H1 (cell line): Measurements from ENCODE around the gene PRADC1. TPM values are rescaled to one million over a fixed set of nuclear protein-coding genes. Genes with fewer than 3 reads are reported as not detected.

Experiments
- CTCF ChIA-PET: fragments of 300-600 bp; sonication (Branson Sonifier 250); formaldehyde crosslinking; loops from one replicate; lab custom pipeline; 2021; ENCODE audit not compliant: partially characterized antibody; lab: Charles Lee
- POLR2A ChIA-PET: fragments of 300-600 bp; sonication (Branson Sonifier 250); formaldehyde crosslinking; loops from one replicate; lab custom pipeline; 2021; ENCODE audit warnings: inconsistent platforms; ENCODE audit not compliant: partially characterized antibody; lab: Charles Lee
- DNase-seq, 2 experiments: peaks; one replicate each; pipeline versions ENCODE4 v3.0.0 to v3.0.0-alpha.2; 2010 to 2022; ENCODE audit warnings: low spot score in 2 of 2, low read depth in 1 of 2, mixed read lengths in 1 of 2
- FAIRE-seq: peaks from 2 replicates; lab custom pipeline; 2011; peaks lifted over from hg19 to GRCh38; lab: Jason Lieb, UNC
- H2AFZ ChIP-seq: 2 replicates; pipeline ENCODE4 v1.8.1; 2012; ENCODE audit warnings: low read length, inconsistent platforms
- H2AK5ac ChIP-seq: 2 replicates; pipeline ENCODE4 v1.6.1; 2013; ENCODE audit warnings: low read depth, low read length
- H2BK120ac ChIP-seq: replicated peaks from 2 replicates; pipeline ENCODE3; 2013; ENCODE audit warnings: low read depth, low read length, inconsistent platforms
- H2BK12ac ChIP-seq: 2 replicates; pipeline ENCODE4 v1.6.1; 2013; ENCODE audit warnings: low read depth, low read length
- H2BK15ac ChIP-seq: 2 replicates; pipeline ENCODE4 v1.6.1; 2013; ENCODE audit warnings: low read length
- H2BK20ac ChIP-seq: 2 replicates; pipeline ENCODE4 v1.6.1; 2013; ENCODE audit warnings: low read length
- H2BK5ac ChIP-seq: 2 replicates; pipeline ENCODE4 v1.6.1; 2013; ENCODE audit warnings: low read depth, low read length
- H3K14ac ChIP-seq: 2 replicates; pipeline ENCODE4 v1.6.1; 2013; ENCODE audit warnings: inconsistent platforms; ENCODE audit not compliant: insufficient read length
- H3K18ac ChIP-seq: 2 replicates; pipeline ENCODE4 v1.6.1; 2013; ENCODE audit warnings: low read length; ENCODE audit errors: extremely low read depth
- H3K23ac ChIP-seq: 2 replicates; pipeline ENCODE4 v1.6.1; 2013; ENCODE audit warnings: inconsistent platforms; ENCODE audit not compliant: insufficient read length
- H3K23me2 ChIP-seq: 2 replicates; pipeline ENCODE4 v1.6.1; 2013; ENCODE audit warnings: low read depth, low read length
- H3K27ac ChIP-seq: 2 replicates; pipeline ENCODE4 v1.6.1; 2011; ENCODE audit warnings: low read depth, low read length, inconsistent platforms
- H3K27me3 ChIP-seq, 4 experiments: replicated peaks in 1 of 4; 1 replicate in 1 of 4; 2 replicates in 3 of 4; pipeline versions ENCODE4 v1.6.1 to v1.8.1; 2011 to 2013; ENCODE audit warnings: low read length in 3 of 4, mild to moderate bottlenecking in 3 of 4, inconsistent platforms in 2 of 4, mixed read lengths in 2 of 4, moderate library complexity in 1 of 4; ENCODE audit not compliant: control insufficient read depth in 3 of 4, insufficient read depth in 3 of 4; ENCODE audit errors: extremely low read depth in 1 of 4
- H3K36me3 ChIP-seq, 4 experiments: 2 replicates each; pipeline versions ENCODE4 v1.6.1 to v1.8.1; 2011 to 2013; ENCODE audit warnings: mild to moderate bottlenecking in 4 of 4, low read length in 3 of 4, moderate library complexity in 2 of 4, control low read depth in 1 of 4, inconsistent platforms in 1 of 4; ENCODE audit not compliant: insufficient read depth in 4 of 4, control insufficient read depth in 2 of 4
- H3K4ac ChIP-seq: replicated peaks from 2 replicates; pipeline ENCODE3; 2013; ENCODE audit warnings: low read length, low read depth, mixed read lengths, inconsistent platforms; ENCODE audit not compliant: insufficient read length
- H3K4me1 ChIP-seq, 4 experiments: replicated peaks in 1 of 4; 1 replicate in 1 of 4; 2 replicates in 3 of 4; pipeline versions ENCODE4 v1.6.1 to v1.8.1; 2011 to 2013; ENCODE audit warnings: low read length in 3 of 4, inconsistent platforms in 2 of 4, mixed read lengths in 1 of 4; ENCODE audit not compliant: insufficient read depth in 4 of 4, control insufficient read depth in 3 of 4
- H3K4me2 ChIP-seq, 2 experiments: 2 replicates each; pipeline versions ENCODE4 v1.6.1 to v1.8.1; 2011 to 2013; ENCODE audit warnings: low read depth in 2 of 2, low read length in 2 of 2, control low read depth in 1 of 2, inconsistent platforms in 1 of 2, mild to moderate bottlenecking in 1 of 2; ENCODE audit not compliant: insufficient read depth in 1 of 2
- H3K4me3 ChIP-seq, 4 experiments: fragments of 200-600, 300-600 bp in 1 of 4; sonication (generic), shearing (Covaris generic), sonication (Bioruptor Twin) in 1 of 4; 2 replicates each; pipeline versions ENCODE4 v1.5.1 to v1.8.1; 2011 to 2016; ENCODE audit warnings: low read length in 4 of 4, low read depth in 3 of 4, control low read depth in 2 of 4, inconsistent platforms in 2 of 4, mild to moderate bottlenecking in 2 of 4, mixed read lengths in 1 of 4, moderate library complexity in 1 of 4; ENCODE audit not compliant: insufficient read depth in 2 of 4; ENCODE audit errors: extremely low read depth in 1 of 4
- H3K56ac ChIP-seq: replicated peaks from 2 replicates; pipeline ENCODE3; 2013; ENCODE audit warnings: low read depth, mild to moderate bottlenecking, mixed read lengths, low read length, inconsistent platforms; ENCODE audit not compliant: insufficient read length
- H3K79me1 ChIP-seq: 2 replicates; pipeline ENCODE4 v1.6.1; 2013; ENCODE audit warnings: low read depth, low read length, control low read depth
- H3K79me2 ChIP-seq, 2 experiments: 2 replicates each; pipeline versions ENCODE4 v1.6.1 to v1.8.1; 2012 to 2013; ENCODE audit warnings: low read length in 2 of 2, mild to moderate bottlenecking in 2 of 2, inconsistent platforms in 1 of 2; ENCODE audit not compliant: insufficient read depth in 2 of 2, control insufficient read depth in 1 of 2
- H3K9ac ChIP-seq, 4 experiments: replicated peaks in 1 of 4; 1 replicate in 1 of 4; 2 replicates in 3 of 4; pipeline versions ENCODE4 v1.6.1 to v1.8.1; 2011 to 2013; ENCODE audit warnings: low read depth in 3 of 4, low read length in 3 of 4, control low read depth in 2 of 4, mild to moderate bottlenecking in 2 of 4, moderate library complexity in 2 of 4, inconsistent platforms in 1 of 4; ENCODE audit errors: extremely low read depth in 1 of 4
- H3K9me3 ChIP-seq, 2 experiments: 2 replicates each; pipeline versions ENCODE4 v1.6.1 to v1.8.1; 2012 to 2013; ENCODE audit warnings: mild to moderate bottlenecking in 2 of 2, moderate library complexity in 2 of 2, control low read depth in 1 of 2, inconsistent platforms in 1 of 2, low read depth in 1 of 2, low read length in 1 of 2, mixed read lengths in 1 of 2; ENCODE audit not compliant: insufficient read depth in 2 of 2
- H4K20me1 ChIP-seq, 2 experiments: replicated peaks in 1 of 2; 2 replicates each; pipeline versions ENCODE3 to v1.8.1; 2011 to 2013; ENCODE audit warnings: inconsistent platforms in 2 of 2, low read length in 2 of 2, mild to moderate bottlenecking in 1 of 2; ENCODE audit not compliant: insufficient read depth in 2 of 2, control insufficient read depth in 1 of 2
- H4K5ac ChIP-seq: 2 replicates; pipeline ENCODE4 v1.6.1; 2013; ENCODE audit warnings: low read length, low read depth, mixed read lengths, inconsistent platforms; ENCODE audit not compliant: insufficient read length
- H4K8ac ChIP-seq: 2 replicates; pipeline ENCODE4 v1.8.0; 2013; ENCODE audit warnings: mild to moderate bottlenecking, moderate library complexity, low read length, inconsistent platforms; ENCODE audit not compliant: insufficient read depth; ENCODE audit errors: extremely low read depth
- H4K91ac ChIP-seq: replicated peaks from 2 replicates; pipeline ENCODE3; 2013; ENCODE audit warnings: low read length, mixed read lengths, inconsistent platforms; ENCODE audit not compliant: insufficient read length
- CHD1 ChIP-seq: IDR thresholded peaks from 2 replicates; pipeline ENCODE4 v1.6.1; 2012; ENCODE audit warnings: low read depth, low read length, improper control_type of control experiment
- EP300 ChIP-seq, 2 experiments: IDR thresholded peaks; 1 replicate in 1 of 2; 2 replicates in 1 of 2; pipeline ENCODE4 v1.6.1; 2011 to 2012; ENCODE audit warnings: low read depth in 2 of 2, low read length in 2 of 2, mild to moderate bottlenecking in 2 of 2, borderline replicate concordance in 1 of 2, inconsistent platforms in 1 of 2, moderate library complexity in 1 of 2
- GABPA ChIP-seq: IDR thresholded peaks from 2 replicates; pipeline ENCODE4 v1.6.1; 2011; ENCODE audit warnings: mild to moderate bottlenecking, low read length, moderate library complexity, borderline replicate concordance; ENCODE audit not compliant: insufficient read depth
- JUND ChIP-seq: IDR thresholded peaks from 2 replicates; pipeline ENCODE4 v1.6.1; 2011; ENCODE audit warnings: mild to moderate bottlenecking, improper control_type of control experiment, low read length
- KDM1A ChIP-seq: fragments of 200-600, 300-600 bp; sonication (generic); IDR thresholded peaks from 2 replicates; pipeline ENCODE4 v1.7.1; 2016; ENCODE audit warnings: mild to moderate bottlenecking, low read length, borderline replicate concordance
- NRF1 ChIP-seq: IDR thresholded peaks from 2 replicates; pipeline ENCODE4 v1.6.1; 2011; ENCODE audit warnings: mild to moderate bottlenecking, low read depth, low read length, improper control_type of control experiment
- POLR2A ChIP-seq, 2 experiments: IDR thresholded peaks; 1 replicate in 1 of 2; 2 replicates in 1 of 2; pipeline ENCODE4 v1.6.1; 2011; ENCODE audit warnings: low read depth in 2 of 2, low read length in 2 of 2, mild to moderate bottlenecking in 2 of 2; ENCODE audit errors: control extremely low read depth in 1 of 2
- RAD21 ChIP-seq, 2 experiments: IDR thresholded peaks in 1 of 2; conservative IDR thresholded peaks in 1 of 2; 2 replicates each; pipeline ENCODE4 v1.6.1; 2011; ENCODE audit warnings: low read depth in 2 of 2, low read length in 2 of 2, improper control_type of control experiment in 1 of 2, inconsistent platforms in 1 of 2, mild to moderate bottlenecking in 1 of 2, moderate library complexity in 1 of 2
- SRF ChIP-seq: IDR thresholded peaks from 2 replicates; pipeline ENCODE4 v1.6.1; 2011; ENCODE audit warnings: mild to moderate bottlenecking, low read depth, low read length, moderate library complexity
- WGBS, 2 experiments: shearing (Covaris generic) in 1 of 2; methylation state at CpG; one replicate each; pipeline versions ENCODE4 v1.1.6 to v1.1.7; 2013 to 2015; ENCODE audit warnings: low lambda C conversion rate in 2 of 2, mixed read lengths in 2 of 2, inconsistent platforms in 1 of 2, low coverage in 1 of 2, missing lambda C conversion rate in 1 of 2; ENCODE audit not compliant: insufficient replicate concordance in 2 of 2, insufficient coverage in 1 of 2, insufficient read length in 1 of 2; ENCODE audit errors: extremely low coverage in 1 of 2, missing lambda C conversion rate in 1 of 2; 5-methylcytosine and 5-hydroxymethylcytosine counted together
- polyA plus RNA-seq, 7 experiments: library from polyadenylated mRNA; depleted of rRNA in 3 of 7; stranded (reverse) in 5 of 7; unstranded in 2 of 7; fragments of >200 nt in 5 of 7; fragments of 200-250 nt in 2 of 7; gene quantifications; 1 replicate in 5 of 7; 2 replicates in 1 of 7; 4 replicates in 1 of 7; pipeline versions ENCODE4 v1.2.1 to v1.2.3, GENCODE V29; 2011 to 2013; ENCODE audit warnings: missing spikeins in 2 of 7, mixed read lengths in 2 of 7
- total RNA-seq: library from RNA; stranded (reverse); fragmentation: NEBNext Ultra II Directional; extraction: Animal tissue kit (Norgen Biotek cat#: 25700); gene quantifications from 2 replicates; pipeline ENCODE4 v1.2.1, GENCODE V29; 2021

The PRADC1 gene
- total and polyA plus RNA-seq, 2 of the 8 experiments (the other 6 are each of a cell fraction or from before 2014, with no cell fraction given): 8.9 to 13.1 TPM

DNA sequence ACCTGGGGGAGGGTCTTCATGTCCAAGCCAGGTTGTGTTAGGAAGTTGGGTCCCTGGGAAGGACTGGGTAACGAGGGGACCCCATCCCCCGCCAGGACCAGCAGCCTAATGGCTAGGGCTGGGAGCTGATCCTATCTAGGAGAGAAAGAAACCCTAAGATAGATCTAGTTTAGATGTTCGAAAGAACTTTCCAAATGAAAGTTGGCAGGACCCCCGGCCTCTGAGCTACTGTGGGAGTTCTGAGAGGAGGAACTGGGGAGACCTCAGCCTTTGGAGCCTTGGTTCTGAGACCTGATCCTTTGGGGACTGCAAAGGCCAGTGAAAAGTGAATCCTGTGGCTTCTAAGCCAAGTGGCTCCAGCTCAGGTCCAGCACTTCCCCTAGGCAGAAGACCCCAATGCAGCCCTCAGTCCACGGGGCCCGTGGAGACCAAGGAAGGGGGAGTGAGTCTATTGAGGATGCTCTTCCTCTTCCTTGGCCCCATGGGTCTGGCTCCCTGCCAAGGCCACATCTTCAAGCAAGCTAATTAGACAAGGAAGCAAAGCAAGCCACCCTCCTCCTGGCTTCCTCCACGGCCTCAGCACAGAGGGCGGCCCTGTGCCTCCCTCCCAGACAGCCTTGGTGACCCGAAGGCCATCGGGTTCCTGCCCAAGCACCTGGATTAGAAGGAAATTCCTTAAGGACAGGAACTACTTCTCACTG lies 24.5 kb upstream of the PRADC1 start:
- no peak overlapping the region for H4K8ac ChIP-seq
- no peak overlapping the region for H3K56ac ChIP-seq
- H3K18ac ChIP-seq: no peak overlapping the region
- H4K20me1 ChIP-seq: peaks cover 18% of the 10 kb centered on the region in 2 experiments
- TF ChIP-seq GABPA: no peak
- TF ChIP-seq EP300 (IDR thresholded peaks at IDR 0.05; ENCODE audit: borderline replicate concordance in 1 of 2, low read depth in 2 of 2, low read length in 2 of 2): no peak
- no peak for TF ChIP-seq KDM1A
- no peak for TF ChIP-seq RAD21 (IDR thresholded peaks at IDR 0.05 in 1 of 2, conservative IDR thresholded peaks at IDR 0.05 in 1 of 2; ENCODE audit: low read depth in 2 of 2, low read length in 2 of 2)
- no peak for TF ChIP-seq SRF
- TF ChIP-seq JUND: no peak
- no peak for TF ChIP-seq NRF1
- no peak for TF ChIP-seq POLR2A (IDR thresholded peaks at IDR 0.05; ENCODE audit: control extremely low read depth in 1 of 2, low read depth in 2 of 2, low read length in 2 of 2)
- TF ChIP-seq CHD1: no peak
- TF ChIP-seq, all 59 proteins: peak for 0
- no peaks in the 10 kb centered on the region for H3K27me3 ChIP-seq
- no peaks in the 10 kb centered on the region for H3K23me2 ChIP-seq
- peaks cover 0 to 12% (median 4%) of the 10 kb centered on the region in 4 experiments; a peak in 3 of 7 replicates for H3K4me1 ChIP-seq
- no peak overlapping the region for H2BK120ac ChIP-seq
- H3K4me2 ChIP-seq: no peak overlapping the region
- H2AK5ac ChIP-seq: no peak overlapping the region
- H2BK12ac ChIP-seq: no peak overlapping the region
- H3K23ac ChIP-seq: no peak overlapping the region
- no peak overlapping the region for H3K9ac ChIP-seq
- no peak overlapping the region for H2AFZ ChIP-seq
- no peaks in the 10 kb centered on the region for H3K79me1 ChIP-seq
- H3K27ac ChIP-seq: no peak overlapping the region
- H3K4me3 ChIP-seq: no peak overlapping the region
- no peaks in the 10 kb centered on the region for H3K79me2 ChIP-seq
- no peak overlapping the region for H4K5ac ChIP-seq
- FAIRE-seq (no peak), DNase-seq (no peak)
- H2BK15ac ChIP-seq: peak overlapping the region; percentile 61; the same call in 1 of the 2 replicates
- 92% methylated on average over 10 of the region's 10 CpGs; no CpG with 5 or more reads in 1 of the 2 experiments for WGBS, 2 experiments
- no peak overlapping the region for H2BK5ac ChIP-seq
- peaks cover 9 to 34% (median 17%) of the 10 kb centered on the region in 4 experiments; a peak in 7 of 8 replicates for H3K36me3 ChIP-seq
- ChIA-PET POLR2A (interaction anchor here (0.6 to 5.1 kb wide), 13 partner anchors 10 to 1177 kb away, joined by 3 to 53 read pairs (median 4); partner anchors contain the start of genes CCT7, FBXO41 and PRADC1), CTCF (interaction anchor here (0.6 to 7.0 kb wide), 12 partner anchors 11 to 171 kb away, joined by 3 to 51 read pairs (median 4); partner anchors contain the start of genes CCT7, EGR4 and PRADC1)
- H3K4ac ChIP-seq: no peak overlapping the region
- no peak overlapping the region for H2BK20ac ChIP-seq
- H3K9me3 ChIP-seq: no peaks in the 10 kb centered on the region
- H4K91ac ChIP-seq: no peak overlapping the region
- no peak overlapping the region for H3K14ac ChIP-seq
